Endodermal cell (in vitro differentiated cells): ENCODE results near the gene RNLS. TPM values are rescaled to one million over a fixed set of nuclear protein-coding genes. Genes with fewer than 3 reads are reported as not detected.

Source experiments
- DNase-seq: peaks from one replicate; pipeline ENCODE4 v3.0.0-alpha.2; 2017
- H3K27ac ChIP-seq: 2 replicates; pipeline ENCODE4 v1.5.1; 2013; ENCODE audit warnings: mild to moderate bottlenecking, low read depth, low read length, moderate library complexity
- H3K27me3 ChIP-seq: 2 replicates; pipeline ENCODE4 v1.6.1; 2013; ENCODE audit warnings: mild to moderate bottlenecking, low read length, moderate library complexity; ENCODE audit not compliant: insufficient read depth, control insufficient read depth, poor library complexity, severe bottlenecking
- H3K36me3 ChIP-seq: 2 replicates; pipeline ENCODE4 v1.7.0; 2013; ENCODE audit warnings: mild to moderate bottlenecking, low read length, moderate library complexity; ENCODE audit not compliant: control insufficient read depth, insufficient read depth
- H3K4me1 ChIP-seq: one replicate; pipeline ENCODE4 v1.7.0; 2013; ENCODE audit warnings: low read length; ENCODE audit not compliant: control insufficient read depth, insufficient read depth
- H3K4me3 ChIP-seq: 2 replicates; pipeline ENCODE4 v1.5.1; 2013; ENCODE audit warnings: mild to moderate bottlenecking, low read length, moderate library complexity
- H3K9ac ChIP-seq: 2 replicates; pipeline ENCODE4 v1.6.1; 2013; ENCODE audit warnings: mild to moderate bottlenecking, low read length, moderate library complexity; ENCODE audit not compliant: poor library complexity, severe bottlenecking; ENCODE audit errors: extremely low read depth
- H3K9me3 ChIP-seq: 2 replicates; pipeline ENCODE4 v1.6.1; 2013; ENCODE audit warnings: mild to moderate bottlenecking, low read length, moderate library complexity; ENCODE audit not compliant: control insufficient read depth
- H3K27ac Mint-ChIP-seq: 2 replicates; pipeline ENCODE4 v1.8.0; 2020; ENCODE audit warnings: mixed read lengths
- H3K27me3 Mint-ChIP-seq: 2 replicates; pipeline ENCODE4 v1.8.0; 2021; ENCODE audit warnings: mild to moderate bottlenecking, mixed read lengths; ENCODE audit not compliant: insufficient read depth
- H3K36me3 Mint-ChIP-seq: 2 replicates; pipeline ENCODE4 v1.8.0; 2020; ENCODE audit warnings: low read depth, mixed read lengths
- H3K4me1 Mint-ChIP-seq: 2 replicates; pipeline ENCODE4 v1.8.0; 2020; ENCODE audit warnings: mixed read lengths
- H3K4me3 Mint-ChIP-seq: 2 replicates; pipeline ENCODE4 v1.8.0; 2020; ENCODE audit warnings: mild to moderate bottlenecking, moderate library complexity, mixed read lengths
- H3K9me3 Mint-ChIP-seq: 2 replicates; pipeline ENCODE4 v1.8.0; 2020; ENCODE audit warnings: mild to moderate bottlenecking, mixed read lengths
- WGBS, 2 experiments: methylation state at CpG; one replicate each; pipeline versions ENCODE4 v1.1.5 to v1.1.7; 2013; ENCODE audit warnings: missing lambda C conversion rate in 2 of 2, mixed read lengths in 1 of 2; ENCODE audit not compliant: insufficient coverage in 1 of 2, insufficient read length in 1 of 2; 5-methylcytosine and 5-hydroxymethylcytosine counted together
- total RNA-seq, 2 donors: library from RNA; stranded (reverse); fragmentation: NEBNext Ultra II Directional in 1 of 2; extraction: Animal tissue kit (Norgen Biotek cat#: 25700) in 1 of 2; gene quantifications; 2 replicates in 1 of 2; 3 replicates in 1 of 2; pipeline ENCODE4 v1.2.1, GENCODE V29; 2021
- TF ChIP-seq, protein P1 (sequence below): fragments of 200-600 bp; sonication (generic); conservative IDR thresholded peaks from 2 replicates; pipeline ENCODE4 v1.5.0; 2021; ENCODE audit warnings: antibody characterized with exemption, mild to moderate bottlenecking

The RNLS gene
- total RNA-seq, 2 donors from 2014 or later: 10.1 to 12.3 TPM

DNA sequence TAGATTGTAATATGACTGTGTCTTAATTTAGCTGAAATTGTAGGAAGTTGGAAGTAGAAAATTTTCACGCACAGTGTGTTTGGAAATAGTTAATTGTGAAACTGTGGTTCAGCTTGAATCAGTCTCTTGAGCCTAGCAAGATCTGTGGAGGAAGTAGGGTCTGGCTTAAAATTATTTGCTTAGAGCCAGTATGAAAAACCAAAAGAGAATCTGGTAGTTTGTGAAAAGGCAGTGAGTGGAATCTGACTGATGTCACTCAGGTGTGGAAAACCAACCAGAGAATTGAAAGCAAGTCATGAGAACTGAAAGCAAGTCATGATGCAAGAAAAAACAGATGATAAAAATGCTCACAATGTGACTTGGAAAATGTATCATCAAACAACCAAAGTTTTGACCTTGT is 14.9 kb upstream of the RNLS start:
- H3K27me3 Mint-ChIP-seq: peaks cover 23% of the 10 kb centered on the region
- no peak overlapping the region for H3K4me3 Mint-ChIP-seq
- no peak for DNase-seq
- no peaks in the 10 kb centered on the region for H3K27me3 ChIP-seq
- no peaks in the 10 kb centered on the region for H3K9me3 ChIP-seq
- no peak overlapping the region for H3K9ac ChIP-seq
- peaks cover 2% of the 10 kb centered on the region for H3K9me3 Mint-ChIP-seq
- TF ChIP-seq, protein P1, sequence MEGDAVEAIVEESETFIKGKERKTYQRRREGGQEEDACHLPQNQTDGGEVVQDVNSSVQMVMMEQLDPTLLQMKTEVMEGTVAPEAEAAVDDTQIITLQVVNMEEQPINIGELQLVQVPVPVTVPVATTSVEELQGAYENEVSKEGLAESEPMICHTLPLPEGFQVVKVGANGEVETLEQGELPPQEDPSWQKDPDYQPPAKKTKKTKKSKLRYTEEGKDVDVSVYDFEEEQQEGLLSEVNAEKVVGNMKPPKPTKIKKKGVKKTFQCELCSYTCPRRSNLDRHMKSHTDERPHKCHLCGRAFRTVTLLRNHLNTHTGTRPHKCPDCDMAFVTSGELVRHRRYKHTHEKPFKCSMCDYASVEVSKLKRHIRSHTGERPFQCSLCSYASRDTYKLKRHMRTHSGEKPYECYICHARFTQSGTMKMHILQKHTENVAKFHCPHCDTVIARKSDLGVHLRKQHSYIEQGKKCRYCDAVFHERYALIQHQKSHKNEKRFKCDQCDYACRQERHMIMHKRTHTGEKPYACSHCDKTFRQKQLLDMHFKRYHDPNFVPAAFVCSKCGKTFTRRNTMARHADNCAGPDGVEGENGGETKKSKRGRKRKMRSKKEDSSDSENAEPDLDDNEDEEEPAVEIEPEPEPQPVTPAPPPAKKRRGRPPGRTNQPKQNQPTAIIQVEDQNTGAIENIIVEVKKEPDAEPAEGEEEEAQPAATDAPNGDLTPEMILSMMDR: no peak
- no peak overlapping the region for H3K4me3 ChIP-seq
- WGBS, 2 experiments: 95 to 100% methylated on average over 1 of the region's 1 CpG
- H3K36me3 Mint-ChIP-seq: no peaks in the 10 kb centered on the region
- no peak overlapping the region for H3K27ac Mint-ChIP-seq
- no peak overlapping the region for H3K27ac ChIP-seq
- H3K4me1 Mint-ChIP-seq: no peaks in the 10 kb centered on the region
- no peaks in the 10 kb centered on the region for H3K4me1 ChIP-seq
- no peaks in the 10 kb centered on the region for H3K36me3 ChIP-seq

DNA sequence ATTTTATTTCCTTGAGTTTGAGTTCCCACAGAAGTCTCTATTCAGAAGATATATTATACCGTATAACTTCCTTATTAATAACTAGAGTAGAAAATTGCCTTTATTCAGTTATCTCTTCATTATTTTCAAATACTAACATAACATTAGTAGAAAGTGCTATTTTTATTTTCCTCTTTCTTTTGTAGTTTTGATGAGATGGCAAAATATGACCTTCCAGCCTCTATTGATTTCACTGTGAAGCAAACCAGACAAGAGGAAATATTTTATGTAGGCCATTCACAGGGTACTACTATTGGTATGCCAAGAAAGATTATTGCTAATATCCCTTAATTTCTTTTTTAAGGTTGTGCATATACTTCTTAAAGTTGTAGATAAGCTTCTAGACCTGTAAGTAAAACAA is 11.4 kb upstream of the RNLS start:
- H3K4me1 ChIP-seq: no peaks in the 10 kb centered on the region

DNA sequence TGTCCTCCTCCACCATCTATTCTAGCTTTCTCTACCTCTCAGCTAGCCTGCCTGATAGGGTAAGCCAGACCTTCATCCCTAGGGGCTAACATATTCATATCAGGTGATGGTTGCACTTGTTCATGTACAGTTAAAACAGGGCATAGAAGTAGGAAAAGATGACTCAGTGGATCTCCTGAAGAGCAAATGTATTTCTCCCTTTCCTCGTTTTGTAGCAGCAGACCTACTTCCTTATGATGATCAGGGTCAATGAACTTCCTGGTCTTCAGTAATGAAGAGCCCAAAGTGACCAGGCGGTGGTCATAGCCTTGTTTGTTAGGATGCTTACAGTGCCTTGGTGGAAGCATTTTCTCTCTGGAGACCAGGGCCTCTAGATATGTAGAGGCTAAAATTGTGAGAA is 9.8 kb upstream of the RNLS start:
- WGBS, 2 experiments: 81 to 86% methylated on average over 1 to 2 of the region's 2 CpGs
- no peaks in the 10 kb centered on the region for H3K9me3 ChIP-seq
- H3K27me3 ChIP-seq: peaks cover 8% of the 10 kb centered on the region
- H3K9me3 Mint-ChIP-seq: no peaks in the 10 kb centered on the region
- H3K4me1 ChIP-seq: no peaks in the 10 kb centered on the region
- H3K36me3 Mint-ChIP-seq: no peaks in the 10 kb centered on the region
- TF ChIP-seq, protein P1: no peak
- H3K27ac ChIP-seq: no peak overlapping the region
- H3K27ac Mint-ChIP-seq: no peak overlapping the region
- H3K36me3 ChIP-seq: no peaks in the 10 kb centered on the region
- DNase-seq: no peak
- H3K4me3 ChIP-seq: no peak overlapping the region
- peaks cover 41% of the 10 kb centered on the region for H3K27me3 Mint-ChIP-seq
- H3K4me3 Mint-ChIP-seq: no peak overlapping the region
- peaks cover 6% of the 10 kb centered on the region for H3K4me1 Mint-ChIP-seq
- no peak overlapping the region for H3K9ac ChIP-seq

More for the DNA sequence above, 11.4 kb upstream of the RNLS start:
- H3K9ac ChIP-seq: no peak overlapping the region
- no peaks in the 10 kb centered on the region for H3K9me3 ChIP-seq
- H3K9me3 Mint-ChIP-seq: no peaks in the 10 kb centered on the region
- TF ChIP-seq, protein P1: no peak
- H3K4me3 ChIP-seq: no peak overlapping the region
- peaks cover 41% of the 10 kb centered on the region for H3K27me3 Mint-ChIP-seq
- no peak overlapping the region for H3K27ac Mint-ChIP-seq
- no peak for DNase-seq
- peaks cover 6% of the 10 kb centered on the region for H3K4me1 Mint-ChIP-seq
- H3K36me3 Mint-ChIP-seq: no peaks in the 10 kb centered on the region
- no peak overlapping the region for H3K27ac ChIP-seq
- H3K27me3 ChIP-seq: peaks cover 8% of the 10 kb centered on the region
- no peak overlapping the region for H3K4me3 Mint-ChIP-seq
- no peaks in the 10 kb centered on the region for H3K36me3 ChIP-seq
- no CpG with 5 or more reads among the region's 1 CpG for WGBS, 2 experiments
